ENCODE results near the gene NASP.

NASP gene

GRCh38 chr1:45619149-45619921 lies 35.5 kb downstream of the NASP start:
- no peak for DNase-seq (ENCODE audit: low spot score)

GRCh38 chr1:45620588-45621500 lies 37.0 kb downstream of the NASP start:
- DNase-seq (ENCODE audit: low spot score), result no peak

- DNase-seq (ENCODE audit: low spot score), result no peak
These were observed 37.6 kb downstream of the NASP start for GRCh38 chr1:45621501-45621836.

- no peak for DNase-seq (ENCODE audit: low spot score)
These were observed 38.2 kb downstream of the NASP start for GRCh38 chr1:45621895-45622523.

- DNase-seq (ENCODE audit: low spot score), result no peak
These were observed 38.9 kb downstream of the NASP start for GRCh38 chr1:45622524-45623394.

GRCh38 chr1:45623972-45624371 lies 40.1 kb downstream of the NASP start, which contains the start of gene CCDC17:
Gene CCDC17 (minus strand): TSS chr1:45624054. CDS start chr1:45623909, 145 bp downstream.
- DNase-seq (ENCODE audit: low spot score), result no peak

GRCh38 chr1:45629035-45629434 lies 45.2 kb downstream of the NASP start:
- no peak for DNase-seq (ENCODE audit: low spot score)

GRCh38 chr1:45630429-45630828 lies 46.6 kb downstream of the NASP start:
- DNase-seq (ENCODE audit: low spot score), result no peak

GRCh38 chr1:45635211-45635610 lies 51.4 kb downstream of the NASP start:
- DNase-seq (ENCODE audit: low spot score), result no peak

GRCh38 chr1:45640293-45640692 lies 56.5 kb downstream of the NASP start:
- no peak for DNase-seq (ENCODE audit: low spot score)

- DNase-seq (ENCODE audit: low spot score), result no peak
These were observed 59.5 kb downstream of the NASP start for GRCh38 chr1:45643321-45643720.

GRCh38 chr1:45643978-45644377 lies 60.1 kb downstream of the NASP start:
- DNase-seq (ENCODE audit: low spot score), result no peak

- DNase-seq (ENCODE audit: low spot score), result no peak
These were observed 60.8 kb downstream of the NASP start for GRCh38 chr1:45644661-45645060.

GRCh38 chr1:45647248-45648021 lies 63.6 kb downstream of the NASP start:
- no peak for DNase-seq (ENCODE audit: low spot score)

GRCh38 chr1:45654540-45655280 lies 70.9 kb downstream of the NASP start:
- DNase-seq (ENCODE audit: low spot score), result no peak

GRCh38 chr1:45656573-45657226 lies 72.9 kb downstream of the NASP start:
- DNase-seq (ENCODE audit: low spot score), result no peak

- DNase-seq (ENCODE audit: low spot score), result no peak
These were observed 74.3 kb downstream of the NASP start for GRCh38 chr1:45658171-45658570.

GRCh38 chr1:45659222-45659621 lies 75.4 kb downstream of the NASP start:
- DNase-seq (ENCODE audit: low spot score), result no peak

- DNase-seq (ENCODE audit: low spot score), result no peak
These were observed 76.5 kb downstream of the NASP start for GRCh38 chr1:45660336-45660735.

Measured in SK-N-DZ (cell line).